GM12878 (cell line): ENCODE data around the gene RHEX. TPM values are rescaled to one million over a fixed set of nuclear protein-coding genes. Genes with fewer than 3 reads are reported as not detected.

Experiments
- ATAC-seq: fragments of 200-7000 bp; cut with Tn5 transposase; 3 replicates; pipeline ENCODE4 v1.9.1; 2020; ENCODE audit warnings: mild to moderate bottlenecking, moderate library complexity
- BruUV-seq: library from RNA; stranded (reverse); fragments of 400-500 nt; replicated peaks from 2 replicates; lab custom pipeline; 2021; lab: Mats Ljungman, UMichigan
- CTCF ChIA-PET: fragments of 300-600 bp; sonication (Branson Sonifier 250); formaldehyde crosslinking; extraction: SDS; loops from one replicate; lab custom pipeline; 2021; ENCODE audit warnings: inconsistent platforms; lab: Yijun Ruan, JAX
- POLR2A ChIA-PET: fragments of 350-600 bp; formaldehyde crosslinking; extraction: SDS; loops from one replicate; lab custom pipeline; 2021; ENCODE audit warnings: inconsistent platforms; lab: Charles Lee
- RAD21 ChIA-PET: fragments of 300-600 bp; sonication (Branson Sonifier 250); formaldehyde crosslinking; loops from one replicate; lab custom pipeline; 2023; ENCODE audit warnings: antibody characterized with exemption; ENCODE audit not compliant: unreplicated experiment; lab: Charles Lee
- SMC1A ChIA-PET: fragments of 300-600 bp; sonication (Branson Sonifier 250); formaldehyde crosslinking; loops from one replicate; lab custom pipeline; 2023; ENCODE audit not compliant: unreplicated experiment, uncharacterized antibody; lab: Charles Lee
- DNase-seq: peaks from one replicate; pipeline ENCODE4 v3.0.0-alpha.2; 2011; ENCODE audit warnings: low read depth, low spot score
- FAIRE-seq: peaks from 3 replicates; lab custom pipeline; 2011; peaks lifted over from hg19 to GRCh38; lab: Jason Lieb, UNC
- H2AFZ ChIP-seq: 2 replicates; pipeline ENCODE4 v1.6.0; 2011; ENCODE audit warnings: low read depth, low read length, control low read depth; ENCODE audit not compliant: control insufficient read depth
- H3K27ac ChIP-seq: 2 replicates; pipeline ENCODE4 v1.5.1; 2011; ENCODE audit warnings: control low read depth; ENCODE audit not compliant: control insufficient read depth, insufficient read depth
- H3K27me3 ChIP-seq, 2 experiments: replicated peaks in 1 of 2; 2 replicates each; pipeline versions ENCODE4 v1.6.0 to v1.6.1; 2011; ENCODE audit warnings: low read length in 1 of 2; ENCODE audit not compliant: control insufficient read depth in 2 of 2, insufficient read depth in 2 of 2
- H3K36me3 ChIP-seq, 2 experiments: 2 replicates each; pipeline ENCODE4 v1.5.1; 2011; ENCODE audit warnings: low read length in 1 of 2; ENCODE audit not compliant: control insufficient read depth in 2 of 2, insufficient read depth in 2 of 2
- H3K4me1 ChIP-seq: 2 replicates; pipeline ENCODE4 v1.6.1; 2011; ENCODE audit warnings: mild to moderate bottlenecking, low read length, moderate library complexity, mixed read lengths; ENCODE audit not compliant: control insufficient read depth, insufficient read depth
- H3K4me2 ChIP-seq: 2 replicates; pipeline ENCODE4 v1.6.0; 2011; ENCODE audit warnings: control low read depth; ENCODE audit not compliant: control insufficient read depth, insufficient read depth
- H3K4me3 ChIP-seq: fragments of 200-600 bp; sonication (generic); 2 replicates; pipeline ENCODE4 v1.5.1; 2016
- H3K79me2 ChIP-seq: 2 replicates; pipeline ENCODE4 v1.6.0; 2011; ENCODE audit warnings: low read length; ENCODE audit not compliant: control insufficient read depth, insufficient read depth
- H3K9ac ChIP-seq: 2 replicates; pipeline ENCODE4 v1.8.0; 2011; ENCODE audit warnings: low read length, control low read depth, mixed read lengths; ENCODE audit not compliant: control insufficient read depth, insufficient read depth
- H3K9me3 ChIP-seq: replicated peaks from 3 replicates; pipeline ENCODE4 v1.5.1; 2011; ENCODE audit warnings: mild to moderate bottlenecking, low read length; ENCODE audit not compliant: control insufficient read depth, insufficient read depth
- H4K20me1 ChIP-seq: 2 replicates; pipeline ENCODE4 v1.6.0; 2011; ENCODE audit not compliant: control insufficient read depth, insufficient read depth
- CBX5 ChIP-seq: sonication (generic); IDR thresholded peaks from 2 replicates; pipeline ENCODE4 v1.6.1; 2016; ENCODE audit warnings: low read depth, moderate library complexity, mild to moderate bottlenecking, inconsistent platforms
- EP300 ChIP-seq, 2 experiments: fragments of 150-350 bp in 1 of 2; IDR thresholded peaks; 2 replicates each; pipeline ENCODE4 v1.6.1; 2011 to 2012; ENCODE audit warnings: low read depth in 2 of 2, low read length in 2 of 2, borderline replicate concordance in 1 of 2, improper control_type of control experiment in 1 of 2, inconsistent platforms in 1 of 2; ENCODE audit not compliant: control insufficient read depth in 1 of 2
- JUNB ChIP-seq: IDR thresholded peaks from 2 replicates; pipeline ENCODE4 v1.6.1; 2016; ENCODE audit warnings: antibody characterized with exemption, mild to moderate bottlenecking
- NBN ChIP-seq: fragments of 450-650 bp; IDR thresholded peaks from 2 replicates; pipeline ENCODE4 v1.6.1; 2016
- PAX8 ChIP-seq: fragments of 450-650 bp; IDR thresholded peaks from 2 replicates; pipeline ENCODE4 v1.6.1; 2017; ENCODE audit warnings: mild to moderate bottlenecking, moderate library complexity
- RUNX3 ChIP-seq: IDR thresholded peaks from 2 replicates; pipeline ENCODE4 v1.6.1; 2012; ENCODE audit warnings: low read length, inconsistent platforms
- SIX5 ChIP-seq: IDR thresholded peaks from 2 replicates; pipeline ENCODE4 v1.6.1; 2011; ENCODE audit warnings: mild to moderate bottlenecking, low read depth, low read length, moderate library complexity; ENCODE audit not compliant: severe bottlenecking
- TAF1 ChIP-seq: IDR thresholded peaks from 2 replicates; pipeline ENCODE4 v1.6.1; 2011; ENCODE audit warnings: mild to moderate bottlenecking, low read depth, low read length, borderline replicate concordance
- TBL1XR1 ChIP-seq: IDR thresholded peaks from 2 replicates; pipeline ENCODE4 v1.6.1; 2012; ENCODE audit warnings: low read depth, low read length, improper control_type of control experiment
- TCF12 ChIP-seq: IDR thresholded peaks from 2 replicates; pipeline ENCODE4 v1.6.1; 2011; ENCODE audit warnings: low read depth, mild to moderate bottlenecking, low read length
- TCF7 ChIP-seq: IDR thresholded peaks from 2 replicates; pipeline ENCODE4 v1.6.1; 2014; ENCODE audit warnings: antibody characterized with exemption, borderline replicate concordance
- ZNF207 ChIP-seq: fragments of 450-650 bp; IDR thresholded peaks from 2 replicates; pipeline ENCODE4 v1.6.1; 2014; ENCODE audit warnings: antibody characterized with exemption, mild to moderate bottlenecking, borderline replicate concordance
- ZSCAN29 ChIP-seq: fragments of 450-650 bp; IDR thresholded peaks from 2 replicates; pipeline ENCODE4 v1.6.1; 2017; ENCODE audit warnings: mild to moderate bottlenecking, moderate library complexity
- WGBS: methylation state at CpG from one replicate; pipeline ENCODE4 v1.1.6; 2016; ENCODE audit warnings: low lambda C conversion rate; ENCODE audit not compliant: insufficient replicate concordance, insufficient coverage; ENCODE audit errors: missing lambda C conversion rate; 5-methylcytosine and 5-hydroxymethylcytosine counted together
- in situ Hi-C: fragments of 300-500 bp; cut with MboI; formaldehyde crosslinking; loops from 9 replicates; pipeline ENCODE4 v1.14.3; 2018; ENCODE audit warnings: mixed read lengths
- intact Hi-C: fragments of 100-400 bp; cut with micrococcal nuclease; formaldehyde crosslinking; loops from one replicate; pipeline ENCODE4 v1.14.2; 2022; ENCODE audit not compliant: unreplicated experiment
- polyA plus RNA-seq, 11 experiments: library from polyadenylated mRNA; depleted of rRNA in 4 of 11; unstranded in 6 of 11; stranded (reverse) in 5 of 11; fragments of >200 nt; fragmentation: Nextera tagmentation in 4 of 11; fragmentation: Illumina TruSeq in 1 of 11; extraction: Ambion mirVana in 4 of 11; extraction: Trizol in 1 of 11; gene quantifications; 1 replicate in 1 of 11; 2 replicates in 10 of 11; pipeline versions ENCODE4 v1.2.1 to v1.2.3, GENCODE V29; 2011 to 2016; ENCODE audit warnings: inconsistent platforms in 2 of 11, missing spikeins in 2 of 11, low read depth in 1 of 11
- total RNA-seq, 4 experiments: library from RNA; depleted of rRNA in 3 of 4; stranded (reverse); fragments of >200 nt in 3 of 4; fragmentation: Illumina TruSeq in 1 of 4; extraction: Trizol in 1 of 4; gene quantifications; 2 replicates each; pipeline versions ENCODE4 v1.2.1 to v1.2.3, GENCODE V29; 2013 to 2021
- TF ChIP-seq, protein P1 (sequence below): fragments of 450-650 bp; conservative IDR thresholded peaks from 2 replicates; pipeline ENCODE4 v1.6.1; 2017; ENCODE audit warnings: mild to moderate bottlenecking, moderate library complexity
- TF ChIP-seq, protein P2 (sequence below): IDR thresholded peaks from 2 replicates; pipeline ENCODE4 v1.6.1; 2012; ENCODE audit warnings: low read depth, low read length, improper control_type of control experiment

The RHEX gene
- total and polyA plus RNA-seq, 10 of the 15 experiments (the other 5 are each of a cell fraction or from before 2014, with no cell fraction given) = 2.4 to 11.4 (median 5.7) TPM

DNA sequence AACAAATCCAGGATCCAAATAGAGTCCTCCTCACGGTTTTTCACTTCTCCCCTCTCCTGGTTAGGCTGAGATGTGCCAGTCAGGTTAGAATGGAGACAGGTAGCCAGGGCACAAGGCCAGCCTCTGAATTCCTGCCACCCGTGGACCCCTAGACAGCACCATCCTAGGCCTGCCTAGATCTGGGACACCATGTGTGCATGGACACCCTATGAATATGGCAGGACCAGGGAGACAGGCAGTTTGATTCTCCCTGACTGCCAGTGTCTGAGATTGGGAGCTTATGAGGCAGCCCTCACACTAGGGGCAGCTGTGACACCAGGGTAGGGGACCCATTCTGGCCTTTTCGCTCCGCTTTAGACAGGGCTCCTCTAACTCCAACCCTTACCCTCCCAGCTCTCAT is 56.7 kb downstream of the RHEX start:
- DNase-seq (no peak), FAIRE-seq (no peak), ATAC-seq (no peak)
- H4K20me1 ChIP-seq = no peaks in the 10 kb centered on the region
- H3K9me3 ChIP-seq = no peaks in the 10 kb centered on the region
- H3K9ac ChIP-seq = no peak overlapping the region
- no peak overlapping the region for H3K27ac ChIP-seq
- BruUV-seq = no TSS peak
- in situ Hi-C loops (loop anchor here (5.0 kb wide), 2 partner anchors 127 to 317 kb away; no protein-coding TSS in a partner anchor), intact Hi-C loops (no loop called here)
- SMC1A ChIA-PET = interaction anchor here (16.8 kb wide), 1 partner anchor 80 kb away, joined by 329 read pairs; no protein-coding TSS in a partner anchor
- no peak for TF ChIP-seq TAF1
- TF ChIP-seq RUNX3 = no peak
- POLR2A ChIA-PET = no interaction called here
- RAD21 ChIA-PET = interaction anchor here (1.0 to 9.2 kb wide), 4 partner anchors 79 to 191 kb away, joined by 3 to 197 read pairs (median 90); no protein-coding TSS in a partner anchor
- no peak overlapping the region for H3K4me2 ChIP-seq
- peaks cover 0 to 2% of the 10 kb centered on the region in 2 experiments; a peak in 3 of 4 replicates for H3K27me3 ChIP-seq
- no peaks in the 10 kb centered on the region for H3K79me2 ChIP-seq
- no peak overlapping the region for H3K4me3 ChIP-seq
- CTCF ChIA-PET = interaction anchor here (1.0 to 12.1 kb wide), 4 partner anchors 81 to 191 kb away, joined by 4 to 384 read pairs (median 151); no protein-coding TSS in a partner anchor
- no peaks in the 10 kb centered on the region for H3K4me1 ChIP-seq
- 29% methylated on average over 4 of the region's 4 CpGs for WGBS
- no peaks in the 10 kb centered on the region for H3K36me3 ChIP-seq
- H2AFZ ChIP-seq = no peak overlapping the region

DNA sequence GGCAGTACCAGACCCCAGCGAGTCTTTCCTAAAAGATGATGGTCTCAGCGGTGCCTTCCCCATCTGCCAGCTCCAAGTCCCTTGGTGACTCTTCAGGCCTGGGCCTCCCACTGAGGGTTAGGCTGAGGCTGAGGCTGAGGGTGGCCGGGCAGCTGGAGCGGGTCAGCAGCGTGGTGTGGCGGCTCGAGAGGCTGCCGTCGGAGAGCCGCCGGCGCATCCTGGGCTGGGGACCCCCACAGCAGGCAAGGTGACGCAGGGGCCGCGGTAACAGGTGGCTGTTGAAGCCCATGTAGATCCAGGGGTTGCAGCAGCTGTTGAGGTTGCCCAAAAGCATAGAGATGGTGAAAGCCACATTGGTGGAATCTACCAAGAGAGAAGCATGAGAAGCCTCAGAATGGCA is 57.2 kb downstream of the RHEX start:
- Histone ChIP-seq H2AFZ (no peak overlapping the region), H3K4me3 (no peak overlapping the region), H3K9ac (no peak overlapping the region), H3K79me2 (no peaks in the 10 kb centered on the region), H3K9me3 (no peaks in the 10 kb centered on the region), H3K27me3 (peaks cover 0 to 2% of the 10 kb centered on the region in 2 experiments; a peak in 3 of 4 replicates), H3K4me2 (no peak overlapping the region), H3K27ac (no peak overlapping the region), H3K36me3 (no peaks in the 10 kb centered on the region), H4K20me1 (no peaks in the 10 kb centered on the region), H3K4me1 (no peaks in the 10 kb centered on the region)
- intact Hi-C loops (no loop called here), in situ Hi-C loops (no loop called here)
- ATAC-seq (no peak), FAIRE-seq (no peak), DNase-seq (no peak)
- 58% methylated on average over 15 of the region's 15 CpGs for WGBS
- BruUV-seq = no TSS peak
- ChIA-PET CTCF (interaction anchor here (1.2 to 12.1 kb wide), 6 partner anchors 30 to 318 kb away, joined by 3 to 384 read pairs (median 6); no protein-coding TSS in a partner anchor), SMC1A (interaction anchor here (16.8 kb wide), 1 partner anchor 80 kb away, joined by 329 read pairs; no protein-coding TSS in a partner anchor), POLR2A (no interaction called here), RAD21 (interaction anchor here (7.2 to 9.2 kb wide), 2 partner anchors 80 to 126 kb away, joined by 169 to 197 read pairs; no protein-coding TSS in a partner anchor)
- no peak for TF ChIP-seq NBN
- TF ChIP-seq, protein P1, sequence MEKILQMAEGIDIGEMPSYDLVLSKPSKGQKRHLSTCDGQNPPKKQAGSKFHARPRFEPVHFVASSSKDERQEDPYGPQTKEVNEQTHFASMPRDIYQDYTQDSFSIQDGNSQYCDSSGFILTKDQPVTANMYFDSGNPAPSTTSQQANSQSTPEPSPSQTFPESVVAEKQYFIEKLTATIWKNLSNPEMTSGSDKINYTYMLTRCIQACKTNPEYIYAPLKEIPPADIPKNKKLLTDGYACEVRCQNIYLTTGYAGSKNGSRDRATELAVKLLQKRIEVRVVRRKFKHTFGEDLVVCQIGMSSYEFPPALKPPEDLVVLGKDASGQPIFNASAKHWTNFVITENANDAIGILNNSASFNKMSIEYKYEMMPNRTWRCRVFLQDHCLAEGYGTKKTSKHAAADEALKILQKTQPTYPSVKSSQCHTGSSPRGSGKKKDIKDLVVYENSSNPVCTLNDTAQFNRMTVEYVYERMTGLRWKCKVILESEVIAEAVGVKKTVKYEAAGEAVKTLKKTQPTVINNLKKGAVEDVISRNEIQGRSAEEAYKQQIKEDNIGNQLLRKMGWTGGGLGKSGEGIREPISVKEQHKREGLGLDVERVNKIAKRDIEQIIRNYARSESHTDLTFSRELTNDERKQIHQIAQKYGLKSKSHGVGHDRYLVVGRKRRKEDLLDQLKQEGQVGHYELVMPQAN = no peak
- TF ChIP-seq SIX5 = no peak
- no peak for TF ChIP-seq TBL1XR1
- TF ChIP-seq JUNB = no peak
- no peak for TF ChIP-seq TCF12
- TF ChIP-seq PAX8 = no peak
- no peak for TF ChIP-seq EP300 (IDR thresholded peaks at IDR 0.05; ENCODE audit: borderline replicate concordance in 1 of 2, control insufficient read depth in 1 of 2, low read depth in 2 of 2, low read length in 2 of 2)
- TF ChIP-seq, protein P2, sequence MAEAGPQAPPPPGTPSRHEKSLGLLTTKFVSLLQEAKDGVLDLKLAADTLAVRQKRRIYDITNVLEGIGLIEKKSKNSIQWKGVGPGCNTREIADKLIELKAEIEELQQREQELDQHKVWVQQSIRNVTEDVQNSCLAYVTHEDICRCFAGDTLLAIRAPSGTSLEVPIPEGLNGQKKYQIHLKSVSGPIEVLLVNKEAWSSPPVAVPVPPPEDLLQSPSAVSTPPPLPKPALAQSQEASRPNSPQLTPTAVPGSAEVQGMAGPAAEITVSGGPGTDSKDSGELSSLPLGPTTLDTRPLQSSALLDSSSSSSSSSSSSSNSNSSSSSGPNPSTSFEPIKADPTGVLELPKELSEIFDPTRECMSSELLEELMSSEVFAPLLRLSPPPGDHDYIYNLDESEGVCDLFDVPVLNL = no peak
- no peak for TF ChIP-seq CBX5
- TF ChIP-seq ZSCAN29 = no peak
- TF ChIP-seq ZNF207 = no peak
- no peak for TF ChIP-seq TCF7
